ENCODE data around the gene DIP2C.

- TF ChIP-seq CTCF (IDR thresholded peaks at IDR 0.05) (no peak), EZH2 (IDR thresholded peaks at IDR 0.05; ENCODE audit: borderline replicate concordance, insufficient read depth, low read depth, low read length, poor library complexity, severe bottlenecking) (no peak)
Observed at GRCh38 chr10:491667-492424, 197.6 kb downstream of the DIP2C start.
